ENCODE data around the gene NTRK3. TPM values are rescaled to one million over a fixed set of nuclear protein-coding genes. Genes with fewer than 3 reads are reported as not detected.

The NTRK3 gene
- total and polyA plus RNA-seq, 2 donors (not counting 3 experiments of a cell fraction or from before 2014, with no cell fraction given) = not detected

DNA sequence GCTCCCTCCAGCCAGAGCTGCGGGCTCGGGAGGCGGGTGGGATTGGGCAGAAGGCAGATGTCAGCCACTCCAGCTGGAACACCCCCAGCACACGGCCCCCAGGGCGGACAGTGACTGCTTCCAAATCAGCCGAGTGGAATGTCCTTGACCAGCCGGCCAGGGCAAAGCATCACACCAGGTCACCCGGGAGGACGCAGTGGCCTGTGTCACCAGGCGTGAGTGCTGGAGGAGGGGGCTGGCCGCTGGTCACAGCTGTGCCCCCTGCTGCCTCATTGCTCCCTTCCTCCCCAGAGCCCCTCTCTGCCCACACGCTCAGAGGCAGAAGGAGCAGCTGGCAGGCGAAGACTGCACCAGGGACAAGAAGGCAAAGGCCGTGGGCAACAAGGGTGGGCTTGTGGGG is 33.5 kb downstream of the NTRK3 start:
- intact Hi-C loops (cut with micrococcal nuclease) = no loop called here
- CTCF ChIA-PET = no interaction called here

More for the DNA sequence above, 33.5 kb downstream of the NTRK3 start:
- Histone ChIP-seq H3K4me1 (ENCODE audit: control insufficient read depth, extremely low read depth, insufficient read depth, low read length) (no peaks in the 10 kb centered on the region), H4K20me1 (replicated peaks; ENCODE audit: control insufficient read depth, extremely low read depth, insufficient read depth, low read length) (no peaks in the 10 kb centered on the region), H3K27ac (ENCODE audit: insufficient read depth, low read depth, low read length) (no peak overlapping the region), H3K4me2 (ENCODE audit: insufficient read depth, low read length) (no peak overlapping the region), H3K36me3 (ENCODE audit: control insufficient read depth in 2 of 2, extremely low read depth in 1 of 2, insufficient read depth in 2 of 2, low read length in 2 of 2) (no peaks in the 10 kb centered on the region), H3K4me3 (replicated peaks in 1 of 3; ENCODE audit: insufficient read depth in 1 of 3, low read depth in 1 of 3, low read length in 3 of 3) (no peak overlapping the region), H2AFZ (ENCODE audit: low read depth, low read length) (no peak overlapping the region), H3K9me1 (replicated peaks; ENCODE audit: control insufficient read depth, extremely low read depth, insufficient read depth, low read length) (no peaks in the 10 kb centered on the region), H3K79me2 (ENCODE audit: control insufficient read depth, insufficient read depth, low read length) (no peaks in the 10 kb centered on the region), H3K9me3 (replicated peaks; ENCODE audit: control insufficient read depth, insufficient read depth, low read length) (peaks cover 3% of the 10 kb centered on the region), H3K27me3 (ENCODE audit: control insufficient read depth in 2 of 2, insufficient read depth in 2 of 2, low read length in 2 of 2) (no peaks in the 10 kb centered on the region), H3K9ac (replicated peaks; ENCODE audit: extremely low read depth, insufficient read depth, low read length) (no peak overlapping the region)
- BruUV-seq (replicated peaks) = no TSS peak
- TF ChIP-seq, protein P1, sequence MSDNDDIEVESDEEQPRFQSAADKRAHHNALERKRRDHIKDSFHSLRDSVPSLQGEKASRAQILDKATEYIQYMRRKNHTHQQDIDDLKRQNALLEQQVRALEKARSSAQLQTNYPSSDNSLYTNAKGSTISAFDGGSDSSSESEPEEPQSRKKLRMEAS (IDR thresholded peaks at IDR 0.05; ENCODE audit: insufficient read depth, insufficient read length) = no peak
- no peak for TF ChIP-seq POLR2AphosphoS5 (IDR thresholded peaks at IDR 0.05; ENCODE audit: insufficient read depth, low read depth, low read length)
- no peak for TF ChIP-seq JUN (IDR thresholded peaks at IDR 0.05; ENCODE audit: borderline replicate concordance, insufficient read depth, insufficient read length, low read depth)
- no peak for TF ChIP-seq MYC (IDR thresholded peaks at IDR 0.05; ENCODE audit: low read depth, low read length)
- TF ChIP-seq EZH2 (IDR thresholded peaks at IDR 0.05; ENCODE audit: borderline replicate concordance, low read depth, low read length, severe bottlenecking) = no peak
- TF ChIP-seq, protein P2, sequence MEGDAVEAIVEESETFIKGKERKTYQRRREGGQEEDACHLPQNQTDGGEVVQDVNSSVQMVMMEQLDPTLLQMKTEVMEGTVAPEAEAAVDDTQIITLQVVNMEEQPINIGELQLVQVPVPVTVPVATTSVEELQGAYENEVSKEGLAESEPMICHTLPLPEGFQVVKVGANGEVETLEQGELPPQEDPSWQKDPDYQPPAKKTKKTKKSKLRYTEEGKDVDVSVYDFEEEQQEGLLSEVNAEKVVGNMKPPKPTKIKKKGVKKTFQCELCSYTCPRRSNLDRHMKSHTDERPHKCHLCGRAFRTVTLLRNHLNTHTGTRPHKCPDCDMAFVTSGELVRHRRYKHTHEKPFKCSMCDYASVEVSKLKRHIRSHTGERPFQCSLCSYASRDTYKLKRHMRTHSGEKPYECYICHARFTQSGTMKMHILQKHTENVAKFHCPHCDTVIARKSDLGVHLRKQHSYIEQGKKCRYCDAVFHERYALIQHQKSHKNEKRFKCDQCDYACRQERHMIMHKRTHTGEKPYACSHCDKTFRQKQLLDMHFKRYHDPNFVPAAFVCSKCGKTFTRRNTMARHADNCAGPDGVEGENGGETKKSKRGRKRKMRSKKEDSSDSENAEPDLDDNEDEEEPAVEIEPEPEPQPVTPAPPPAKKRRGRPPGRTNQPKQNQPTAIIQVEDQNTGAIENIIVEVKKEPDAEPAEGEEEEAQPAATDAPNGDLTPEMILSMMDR (IDR thresholded peaks at IDR 0.05; ENCODE audit: extremely low read depth in 1 of 2, insufficient read depth in 1 of 2, low read depth in 1 of 2, low read length in 2 of 2) = no peak
- TF ChIP-seq POLR2A (IDR thresholded peaks at IDR 0.05; ENCODE audit: low read depth, low read length) = no peak
- no peak for TF ChIP-seq GATA2 (IDR thresholded peaks at IDR 0.05; ENCODE audit: insufficient read depth, insufficient read length, low read depth, low read length)
- no peak for TF ChIP-seq FOS (IDR thresholded peaks at IDR 0.05; ENCODE audit: borderline replicate concordance, insufficient read depth, low read length)
- FAIRE-seq (no peak), DNase-seq (ENCODE audit: low read depth, low spot score) (no peak)
- POLR2A ChIA-PET = no interaction called here
- dilution Hi-C loops (cut with MboI; ENCODE audit: extremely low pct_ligation_motif_present, low sequenced_read_pairs) = no loop called here

Measured in endothelial cell of umbilical vein (primary cell).